K562 (cell line): ENCODE results near the gene CHAF1A. TPM values are rescaled to one million over a fixed set of nuclear protein-coding genes. Genes with fewer than 3 reads are reported as not detected.

Experiments
- CREB1 ChIP-seq, 2 experiments: sonication (generic) in 1 of 2; formaldehyde crosslinking in 1 of 2; IDR thresholded peaks; 2 replicates each; pipeline versions ENCODE4 v1.6.1 to v1.8.0; 2012 to 2022; ENCODE audit warnings: inconsistent platforms in 1 of 2, mild to moderate bottlenecking in 1 of 2, missing genetic modification reagents in 1 of 2, moderate library complexity in 1 of 2
- E2F4 ChIP-seq: sonication (generic); formaldehyde crosslinking; IDR thresholded peaks from 2 replicates; pipeline ENCODE4 v1.8.0; 2022; ENCODE audit warnings: mild to moderate bottlenecking, low read depth, missing genetic modification reagents
- HLTF ChIP-seq: fragments of 450-650 bp; IDR thresholded peaks from 2 replicates; pipeline ENCODE4 v1.6.1; 2016
- MAX ChIP-seq: sonication (generic); formaldehyde crosslinking; IDR thresholded peaks from 2 replicates; pipeline ENCODE4 v1.9.0; 2022; ENCODE audit warnings: mild to moderate bottlenecking, missing genetic modification reagents
- POLR2H ChIP-seq: IDR thresholded peaks from 2 replicates; pipeline ENCODE4 v1.6.1; 2016; ENCODE audit warnings: missing genetic modification characterization, low read depth, mild to moderate bottlenecking, control low read depth, missing compliant biosample characterization, moderate library complexity
- RBFOX2 ChIP-seq: fragments of 200-400 bp; formaldehyde crosslinking; IDR thresholded peaks from 2 replicates; pipeline ENCODE4 v1.6.1; 2017; ENCODE audit warnings: low read depth, mild to moderate bottlenecking, low read length, moderate library complexity
- polyA plus RNA-seq, 8 experiments: library from polyadenylated mRNA; depleted of rRNA in 4 of 8; stranded (reverse) in 5 of 8; unstranded in 3 of 8; fragments of >200 nt; fragmentation: Nextera tagmentation in 2 of 8; fragmentation: Illumina TruSeq in 1 of 8; extraction: Ambion mirVana in 2 of 8; extraction: Trizol in 1 of 8; gene quantifications; 2 replicates each; pipeline versions ENCODE4 v1.2.1 to v1.2.3, GENCODE V29; 2011 to 2014; ENCODE audit warnings: inconsistent platforms in 1 of 8, missing spikeins in 1 of 8
- total RNA-seq, 7 experiments: library from RNA; depleted of rRNA in 6 of 7; stranded (reverse); fragments of >200 nt in 6 of 7; fragmentation: Illumina TruSeq in 2 of 7; extraction: Trizol in 2 of 7; gene quantifications; 2 replicates each; pipeline versions ENCODE4 v1.2.1 to v1.2.3, GENCODE V29; 2011 to 2021; ENCODE audit warnings: low replicate concordance in 1 of 7
- TF ChIP-seq, protein P1 (sequence below): fragments of 450-650 bp; IDR thresholded peaks from 2 replicates; pipeline ENCODE4 v1.6.1; 2016; ENCODE audit warnings: mild to moderate bottlenecking, moderate library complexity
- TF ChIP-seq, protein P2 (sequence below): fragments of 450-650 bp; formaldehyde crosslinking; IDR thresholded peaks from 2 replicates; pipeline ENCODE4 v1.4.0; 2022; ENCODE audit warnings: missing genetic modification characterization
- TF ChIP-seq, protein P3 (sequence below): fragments of 200-800 bp; sonication (Bioruptor generic); IDR thresholded peaks from 2 replicates; pipeline ENCODE4 v1.6.1; 2017; ENCODE audit warnings: missing genetic modification characterization, missing compliant biosample characterization

The CHAF1A gene
- total and polyA plus RNA-seq, 9 of the 15 experiments (the other 6 are each of a cell fraction or from before 2014, with no cell fraction given) = 1.6 to 86.9 (median 45.2) TPM

GRCh38 chr19:4456843-4457653 is 54.6 kb downstream of the CHAF1A start (continued):
- TF ChIP-seq, protein P1, sequence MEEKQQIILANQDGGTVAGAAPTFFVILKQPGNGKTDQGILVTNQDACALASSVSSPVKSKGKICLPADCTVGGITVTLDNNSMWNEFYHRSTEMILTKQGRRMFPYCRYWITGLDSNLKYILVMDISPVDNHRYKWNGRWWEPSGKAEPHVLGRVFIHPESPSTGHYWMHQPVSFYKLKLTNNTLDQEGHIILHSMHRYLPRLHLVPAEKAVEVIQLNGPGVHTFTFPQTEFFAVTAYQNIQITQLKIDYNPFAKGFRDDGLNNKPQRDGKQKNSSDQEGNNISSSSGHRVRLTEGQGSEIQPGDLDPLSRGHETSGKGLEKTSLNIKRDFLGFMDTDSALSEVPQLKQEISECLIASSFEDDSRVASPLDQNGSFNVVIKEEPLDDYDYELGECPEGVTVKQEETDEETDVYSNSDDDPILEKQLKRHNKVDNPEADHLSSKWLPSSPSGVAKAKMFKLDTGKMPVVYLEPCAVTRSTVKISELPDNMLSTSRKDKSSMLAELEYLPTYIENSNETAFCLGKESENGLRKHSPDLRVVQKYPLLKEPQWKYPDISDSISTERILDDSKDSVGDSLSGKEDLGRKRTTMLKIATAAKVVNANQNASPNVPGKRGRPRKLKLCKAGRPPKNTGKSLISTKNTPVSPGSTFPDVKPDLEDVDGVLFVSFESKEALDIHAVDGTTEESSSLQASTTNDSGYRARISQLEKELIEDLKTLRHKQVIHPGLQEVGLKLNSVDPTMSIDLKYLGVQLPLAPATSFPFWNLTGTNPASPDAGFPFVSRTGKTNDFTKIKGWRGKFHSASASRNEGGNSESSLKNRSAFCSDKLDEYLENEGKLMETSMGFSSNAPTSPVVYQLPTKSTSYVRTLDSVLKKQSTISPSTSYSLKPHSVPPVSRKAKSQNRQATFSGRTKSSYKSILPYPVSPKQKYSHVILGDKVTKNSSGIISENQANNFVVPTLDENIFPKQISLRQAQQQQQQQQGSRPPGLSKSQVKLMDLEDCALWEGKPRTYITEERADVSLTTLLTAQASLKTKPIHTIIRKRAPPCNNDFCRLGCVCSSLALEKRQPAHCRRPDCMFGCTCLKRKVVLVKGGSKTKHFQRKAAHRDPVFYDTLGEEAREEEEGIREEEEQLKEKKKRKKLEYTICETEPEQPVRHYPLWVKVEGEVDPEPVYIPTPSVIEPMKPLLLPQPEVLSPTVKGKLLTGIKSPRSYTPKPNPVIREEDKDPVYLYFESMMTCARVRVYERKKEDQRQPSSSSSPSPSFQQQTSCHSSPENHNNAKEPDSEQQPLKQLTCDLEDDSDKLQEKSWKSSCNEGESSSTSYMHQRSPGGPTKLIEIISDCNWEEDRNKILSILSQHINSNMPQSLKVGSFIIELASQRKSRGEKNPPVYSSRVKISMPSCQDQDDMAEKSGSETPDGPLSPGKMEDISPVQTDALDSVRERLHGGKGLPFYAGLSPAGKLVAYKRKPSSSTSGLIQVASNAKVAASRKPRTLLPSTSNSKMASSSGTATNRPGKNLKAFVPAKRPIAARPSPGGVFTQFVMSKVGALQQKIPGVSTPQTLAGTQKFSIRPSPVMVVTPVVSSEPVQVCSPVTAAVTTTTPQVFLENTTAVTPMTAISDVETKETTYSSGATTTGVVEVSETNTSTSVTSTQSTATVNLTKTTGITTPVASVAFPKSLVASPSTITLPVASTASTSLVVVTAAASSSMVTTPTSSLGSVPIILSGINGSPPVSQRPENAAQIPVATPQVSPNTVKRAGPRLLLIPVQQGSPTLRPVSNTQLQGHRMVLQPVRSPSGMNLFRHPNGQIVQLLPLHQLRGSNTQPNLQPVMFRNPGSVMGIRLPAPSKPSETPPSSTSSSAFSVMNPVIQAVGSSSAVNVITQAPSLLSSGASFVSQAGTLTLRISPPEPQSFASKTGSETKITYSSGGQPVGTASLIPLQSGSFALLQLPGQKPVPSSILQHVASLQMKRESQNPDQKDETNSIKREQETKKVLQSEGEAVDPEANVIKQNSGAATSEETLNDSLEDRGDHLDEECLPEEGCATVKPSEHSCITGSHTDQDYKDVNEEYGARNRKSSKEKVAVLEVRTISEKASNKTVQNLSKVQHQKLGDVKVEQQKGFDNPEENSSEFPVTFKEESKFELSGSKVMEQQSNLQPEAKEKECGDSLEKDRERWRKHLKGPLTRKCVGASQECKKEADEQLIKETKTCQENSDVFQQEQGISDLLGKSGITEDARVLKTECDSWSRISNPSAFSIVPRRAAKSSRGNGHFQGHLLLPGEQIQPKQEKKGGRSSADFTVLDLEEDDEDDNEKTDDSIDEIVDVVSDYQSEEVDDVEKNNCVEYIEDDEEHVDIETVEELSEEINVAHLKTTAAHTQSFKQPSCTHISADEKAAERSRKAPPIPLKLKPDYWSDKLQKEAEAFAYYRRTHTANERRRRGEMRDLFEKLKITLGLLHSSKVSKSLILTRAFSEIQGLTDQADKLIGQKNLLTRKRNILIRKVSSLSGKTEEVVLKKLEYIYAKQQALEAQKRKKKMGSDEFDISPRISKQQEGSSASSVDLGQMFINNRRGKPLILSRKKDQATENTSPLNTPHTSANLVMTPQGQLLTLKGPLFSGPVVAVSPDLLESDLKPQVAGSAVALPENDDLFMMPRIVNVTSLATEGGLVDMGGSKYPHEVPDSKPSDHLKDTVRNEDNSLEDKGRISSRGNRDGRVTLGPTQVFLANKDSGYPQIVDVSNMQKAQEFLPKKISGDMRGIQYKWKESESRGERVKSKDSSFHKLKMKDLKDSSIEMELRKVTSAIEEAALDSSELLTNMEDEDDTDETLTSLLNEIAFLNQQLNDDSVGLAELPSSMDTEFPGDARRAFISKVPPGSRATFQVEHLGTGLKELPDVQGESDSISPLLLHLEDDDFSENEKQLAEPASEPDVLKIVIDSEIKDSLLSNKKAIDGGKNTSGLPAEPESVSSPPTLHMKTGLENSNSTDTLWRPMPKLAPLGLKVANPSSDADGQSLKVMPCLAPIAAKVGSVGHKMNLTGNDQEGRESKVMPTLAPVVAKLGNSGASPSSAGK = no peak
- TF ChIP-seq CREB1 (IDR thresholded peaks at IDR 0.05) (no peak), CREB1 (CRISPR knock-in tag; IDR thresholded peaks at IDR 0.05) (peak; percentile 3; the same call in 1 of the 2 replicates), E2F4 (CRISPR knock-in tag) (no peak), HLTF (0 out of 2 replicates have a peak, but pooled peaks have one; percentile 60), MAX (CRISPR knock-in tag) (peak; percentile 17; the same call in 1 of the 2 replicates), RBFOX2 (peak; percentile 52; the same call in 1 of the 2 replicates), POLR2H (no peak)
- TF ChIP-seq, protein P2, sequence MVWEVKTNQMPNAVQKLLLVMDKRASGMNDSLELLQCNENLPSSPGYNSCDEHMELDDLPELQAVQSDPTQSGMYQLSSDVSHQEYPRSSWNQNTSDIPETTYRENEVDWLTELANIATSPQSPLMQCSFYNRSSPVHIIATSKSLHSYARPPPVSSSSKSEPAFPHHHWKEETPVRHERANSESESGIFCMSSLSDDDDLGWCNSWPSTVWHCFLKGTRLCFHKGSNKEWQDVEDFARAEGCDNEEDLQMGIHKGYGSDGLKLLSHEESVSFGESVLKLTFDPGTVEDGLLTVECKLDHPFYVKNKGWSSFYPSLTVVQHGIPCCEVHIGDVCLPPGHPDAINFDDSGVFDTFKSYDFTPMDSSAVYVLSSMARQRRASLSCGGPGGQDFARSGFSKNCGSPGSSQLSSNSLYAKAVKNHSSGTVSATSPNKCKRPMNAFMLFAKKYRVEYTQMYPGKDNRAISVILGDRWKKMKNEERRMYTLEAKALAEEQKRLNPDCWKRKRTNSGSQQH (CRISPR knock-in tag) = peak; percentile 67; the same call in 1 of the 2 replicates
- TF ChIP-seq, protein P3, sequence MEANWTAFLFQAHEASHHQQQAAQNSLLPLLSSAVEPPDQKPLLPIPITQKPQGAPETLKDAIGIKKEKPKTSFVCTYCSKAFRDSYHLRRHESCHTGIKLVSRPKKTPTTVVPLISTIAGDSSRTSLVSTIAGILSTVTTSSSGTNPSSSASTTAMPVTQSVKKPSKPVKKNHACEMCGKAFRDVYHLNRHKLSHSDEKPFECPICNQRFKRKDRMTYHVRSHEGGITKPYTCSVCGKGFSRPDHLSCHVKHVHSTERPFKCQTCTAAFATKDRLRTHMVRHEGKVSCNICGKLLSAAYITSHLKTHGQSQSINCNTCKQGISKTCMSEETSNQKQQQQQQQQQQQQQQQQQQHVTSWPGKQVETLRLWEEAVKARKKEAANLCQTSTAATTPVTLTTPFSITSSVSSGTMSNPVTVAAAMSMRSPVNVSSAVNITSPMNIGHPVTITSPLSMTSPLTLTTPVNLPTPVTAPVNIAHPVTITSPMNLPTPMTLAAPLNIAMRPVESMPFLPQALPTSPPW (CRISPR knock-in tag) = no peak
